ENCODE results near the gene LRRC7.

Gene LRRC7

DNA sequence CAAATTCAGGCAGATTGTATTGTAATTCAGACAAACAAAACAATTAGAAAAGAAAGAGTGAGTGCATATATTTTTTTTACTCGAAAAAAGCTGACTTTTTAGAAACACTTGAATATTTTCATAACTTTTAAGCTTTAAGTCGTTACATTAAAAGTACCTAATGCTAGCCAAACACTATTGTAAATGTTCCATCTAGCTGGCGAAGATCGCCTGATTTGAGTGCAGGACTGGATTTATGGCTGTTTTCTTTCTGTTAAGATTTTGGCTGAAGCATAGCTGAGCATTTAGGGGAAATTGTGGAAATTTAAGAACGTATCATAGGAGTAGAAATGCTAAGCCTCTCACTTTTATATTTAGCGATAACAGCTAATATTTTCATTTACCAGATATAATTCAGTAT lies 24.6 kb downstream of the LRRC7 start:
- no peak for DNase-seq

DNA sequence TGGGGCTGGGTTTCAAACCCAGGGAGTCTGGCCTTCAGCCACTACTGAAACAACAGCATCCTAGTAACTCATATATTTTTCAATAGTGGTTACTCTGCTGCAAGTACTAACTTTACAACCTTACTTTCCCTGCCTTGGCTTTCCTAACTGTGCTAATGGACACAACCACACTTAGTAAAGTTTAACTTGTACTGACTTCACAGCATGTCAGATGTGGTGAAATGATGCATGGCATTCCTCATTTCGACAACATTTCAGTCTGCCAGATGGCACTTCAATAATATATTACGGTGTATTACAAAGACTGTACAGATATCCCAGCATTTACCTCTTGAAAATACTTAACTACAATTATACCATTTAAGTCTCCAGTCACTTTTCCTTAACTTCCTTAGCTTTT lies 27.8 kb downstream of the LRRC7 start:
- DNase-seq, result no peak

DNA sequence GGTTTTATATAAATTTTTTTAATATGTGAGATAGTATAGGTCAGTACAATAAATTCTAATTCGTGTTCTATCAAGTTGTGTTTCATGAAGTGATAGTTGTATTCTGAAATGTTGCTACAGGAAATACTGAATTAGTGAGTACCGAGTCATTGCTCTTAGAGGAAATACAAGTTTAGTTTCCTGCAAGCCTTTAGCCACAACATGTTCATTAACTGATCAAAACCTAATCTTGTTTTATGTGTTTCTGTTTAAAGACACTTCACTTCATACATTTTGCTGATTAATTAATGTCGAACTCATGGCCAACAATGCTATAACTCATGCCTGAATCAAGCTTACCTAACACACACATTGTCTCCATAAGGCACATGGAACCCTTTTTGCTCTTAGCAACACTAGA lies 43.6 kb downstream of the LRRC7 start:
- DNase-seq, result no peak

DNA sequence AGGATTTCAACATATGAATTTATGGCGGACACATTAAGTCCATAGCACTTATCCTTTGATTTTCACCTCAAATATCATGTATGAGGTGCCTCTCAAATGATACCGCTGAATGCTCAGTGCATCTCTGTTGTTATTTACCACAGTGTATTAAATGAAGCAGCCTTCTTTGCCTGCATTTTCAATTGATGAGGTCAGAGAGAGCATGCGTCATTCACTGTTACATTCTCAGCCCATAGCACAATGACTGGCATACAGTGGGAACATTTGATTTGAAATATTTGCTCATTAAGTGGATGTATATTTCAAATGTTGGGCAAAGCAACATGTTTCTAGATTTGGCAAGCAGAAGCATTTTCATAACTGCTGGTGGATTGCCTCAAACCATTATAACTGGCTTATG lies 45.7 kb downstream of the LRRC7 start:
- DNase-seq, result no peak

DNA sequence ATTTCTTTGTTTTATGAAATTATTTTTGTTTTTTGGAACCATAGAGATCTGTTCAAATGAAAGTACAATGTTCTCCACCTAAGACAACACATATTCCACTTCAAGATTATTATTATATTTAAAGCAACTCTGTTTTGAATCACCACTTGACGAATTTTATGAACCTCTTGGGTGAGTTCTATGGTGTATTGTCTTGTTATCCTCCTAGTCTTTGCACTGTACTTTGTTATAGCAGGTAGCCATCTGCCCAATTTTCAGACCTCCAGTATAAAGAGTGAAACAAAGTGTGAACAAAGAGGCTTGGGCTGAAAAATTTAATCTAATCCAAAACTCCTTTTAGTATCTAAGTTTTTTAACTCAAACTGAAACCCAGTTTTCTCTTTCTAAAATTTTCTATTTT lies 71.0 kb downstream of the LRRC7 start:
- DNase-seq, result no peak

DNA sequence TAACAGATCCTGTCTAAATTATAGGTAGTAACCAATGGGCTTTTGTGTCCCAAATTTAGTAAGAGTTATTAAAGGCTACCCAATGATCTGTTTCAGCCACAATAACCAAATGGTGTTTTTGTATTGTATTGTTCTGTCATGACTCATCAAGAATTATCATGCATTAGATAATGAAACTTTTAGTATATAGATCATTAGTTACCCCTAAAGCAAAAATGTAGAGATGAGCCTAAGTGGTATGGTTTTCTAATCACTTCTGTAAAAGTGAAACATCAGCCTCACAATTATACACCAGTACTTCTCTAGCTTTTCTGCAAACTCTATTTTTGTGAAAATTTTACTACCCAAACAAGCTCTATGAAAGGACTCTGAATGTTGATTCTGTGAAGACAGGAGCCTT lies 71.4 kb downstream of the LRRC7 start:
- no peak for DNase-seq

DNA sequence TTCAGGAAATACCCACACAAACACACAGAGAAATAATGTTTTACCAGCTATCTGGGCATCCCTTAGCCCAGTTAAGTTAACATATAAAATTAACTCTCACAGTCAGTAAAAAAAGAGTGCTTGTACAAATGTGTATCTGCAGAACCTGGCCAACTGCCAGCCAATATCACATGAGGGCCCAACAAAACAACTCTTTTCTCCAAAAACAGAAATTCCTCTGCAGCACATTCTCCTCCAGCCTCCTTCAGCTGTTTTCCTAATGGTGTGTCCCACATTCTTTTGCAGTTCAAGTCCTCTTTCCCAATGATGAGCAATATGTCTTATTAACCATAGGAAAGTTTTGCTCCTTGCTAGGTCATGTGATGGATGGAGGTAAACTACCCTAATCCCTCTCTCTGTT lies 75.5 kb downstream of the LRRC7 start:
- DNase-seq, result no peak

DNA sequence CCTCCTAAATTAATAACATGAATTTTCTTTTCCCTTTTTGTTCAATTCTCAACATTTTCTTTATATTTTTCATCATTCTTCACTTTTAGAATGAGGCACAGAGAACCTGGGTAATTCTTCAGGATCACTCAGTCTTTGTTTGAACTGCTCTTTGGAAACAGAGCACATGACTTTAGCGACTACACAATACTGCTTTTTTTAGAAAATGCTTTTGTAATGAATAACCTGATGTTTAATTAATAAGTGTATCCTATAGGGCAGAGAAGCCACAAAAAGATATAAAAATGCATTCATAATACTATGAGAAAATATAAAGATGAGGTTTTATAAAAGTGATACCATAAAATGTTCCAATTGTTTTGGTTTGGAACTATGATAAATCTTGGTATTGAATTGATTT lies 77.8 kb downstream of the LRRC7 start:
- DNase-seq, result no peak

DNA sequence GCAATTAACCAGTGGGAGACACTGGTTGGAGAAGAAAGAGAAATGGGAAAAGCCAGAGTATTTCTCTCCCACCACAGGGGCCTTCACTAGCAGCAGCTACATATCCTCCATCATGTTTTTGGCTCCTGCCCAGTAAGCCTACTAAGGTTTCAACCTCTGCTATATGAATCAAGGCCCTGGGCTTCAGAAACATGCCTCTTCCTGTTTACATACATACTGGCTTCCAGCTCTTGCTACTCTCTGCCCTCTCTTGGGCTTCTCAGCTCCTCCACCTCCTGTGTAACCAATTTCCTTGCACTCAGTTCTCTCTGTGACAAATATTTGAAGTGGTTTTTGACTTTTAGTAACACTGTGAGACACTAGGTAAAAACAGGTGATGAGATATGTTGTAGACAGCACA lies 80.8 kb downstream of the LRRC7 start:
- DNase-seq, result no peak

DNA sequence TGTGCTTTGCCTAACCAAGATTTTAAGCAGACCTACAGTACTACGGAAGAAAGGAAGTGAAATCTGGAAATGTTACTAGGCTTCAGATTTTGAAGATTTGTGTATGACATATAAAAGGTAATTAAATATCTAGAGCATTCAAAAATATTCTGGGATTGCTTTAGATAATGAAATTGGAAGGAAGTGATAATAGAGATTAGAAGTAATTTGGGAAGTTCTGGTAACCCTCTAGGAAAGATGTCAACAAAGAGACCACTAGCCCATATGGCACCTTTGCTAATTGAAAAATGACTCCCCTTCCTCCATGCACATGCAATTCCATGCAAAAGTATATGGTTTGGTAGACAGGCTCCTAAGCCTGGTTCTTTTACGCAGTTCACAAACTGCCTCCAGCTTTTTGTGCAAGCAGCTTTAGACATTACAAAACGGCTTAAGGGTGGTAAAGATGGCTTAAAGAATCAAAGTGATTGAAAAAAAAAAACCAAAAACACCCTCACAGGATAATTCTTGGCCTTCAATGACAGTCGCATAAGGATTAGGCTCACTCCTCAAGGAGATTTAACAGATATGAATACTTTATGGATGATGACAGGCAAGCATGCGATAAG lies 81.8 kb downstream of the LRRC7 start:
- DNase-seq, result no peak

DNA sequence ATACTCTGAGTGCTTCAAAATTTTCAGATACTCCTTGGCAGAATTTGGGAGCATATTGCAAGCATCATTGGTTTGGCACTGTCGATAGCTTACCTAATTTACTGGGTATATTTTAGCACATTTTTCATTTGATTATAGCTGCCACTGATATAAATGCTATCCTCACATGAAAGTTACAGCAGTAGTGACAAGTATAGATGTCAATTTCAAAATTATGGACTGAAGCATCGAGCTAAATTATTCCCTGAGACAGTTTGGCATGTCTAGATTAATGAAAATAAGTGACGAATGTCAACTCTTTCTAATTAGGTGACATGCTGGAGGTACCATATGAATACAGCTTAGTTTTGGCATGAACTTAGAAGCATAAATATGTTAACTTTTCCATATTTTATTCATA lies 83.1 kb downstream of the LRRC7 start:
- no peak for DNase-seq

DNA sequence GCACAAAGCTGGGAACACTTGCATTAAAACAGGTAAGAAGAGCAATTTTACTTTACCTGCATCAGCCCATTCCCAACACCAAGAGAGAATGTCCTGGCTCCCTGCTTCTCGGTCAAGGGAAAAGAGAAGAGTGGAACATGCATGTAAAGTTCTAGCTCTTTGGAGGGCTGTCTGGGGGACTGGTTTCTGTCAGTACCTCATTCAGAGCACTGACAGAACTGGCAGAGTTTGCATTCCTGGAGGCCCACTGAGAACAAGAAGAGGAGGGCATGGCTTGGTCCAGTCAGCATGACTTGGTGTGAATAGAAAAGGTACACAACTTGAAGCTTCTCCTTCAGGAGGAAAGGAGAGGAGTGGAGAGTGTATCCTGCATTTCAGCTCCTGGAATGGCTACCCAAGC lies 83.9 kb downstream of the LRRC7 start:
- DNase-seq, result no peak

DNA sequence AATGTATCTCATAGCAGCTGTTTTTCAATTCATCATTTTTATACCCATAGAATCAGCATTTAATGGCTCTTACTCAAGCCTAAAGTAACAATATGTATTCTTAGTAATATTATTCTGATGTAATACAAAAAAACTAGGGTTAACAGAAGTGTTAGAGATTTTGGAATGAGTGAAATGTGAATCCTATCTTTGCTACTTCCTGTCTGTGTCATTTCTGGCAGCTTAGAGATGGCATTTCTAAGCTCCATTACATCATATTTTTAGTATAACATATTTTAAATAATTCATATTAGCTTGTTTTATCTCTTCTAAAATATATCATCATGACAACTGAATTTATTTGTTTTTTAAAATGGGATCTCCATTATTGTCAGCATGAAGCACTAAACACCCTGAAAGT lies 90.2 kb downstream of the LRRC7 start:
- no peak for DNase-seq

DNA sequence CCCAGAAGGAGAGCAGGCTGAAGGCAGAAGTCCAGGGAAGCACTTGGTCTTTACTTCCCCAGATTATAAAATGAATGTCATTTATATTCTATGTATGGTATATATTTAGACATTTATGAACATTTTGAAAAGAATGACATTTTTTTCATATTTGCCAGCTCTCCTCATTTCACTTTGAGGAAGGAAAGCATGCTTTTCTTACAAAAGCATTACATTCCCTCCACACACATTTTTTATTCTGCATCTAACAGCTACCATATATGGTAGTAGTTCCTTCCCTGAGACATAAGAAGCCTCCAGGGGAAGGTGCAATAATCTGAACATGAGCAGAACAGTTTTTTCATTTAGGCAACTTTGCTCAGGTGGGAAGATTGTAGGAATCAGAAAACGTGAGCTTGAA lies 94.0 kb downstream of the LRRC7 start:
- DNase-seq, result no peak

DNA sequence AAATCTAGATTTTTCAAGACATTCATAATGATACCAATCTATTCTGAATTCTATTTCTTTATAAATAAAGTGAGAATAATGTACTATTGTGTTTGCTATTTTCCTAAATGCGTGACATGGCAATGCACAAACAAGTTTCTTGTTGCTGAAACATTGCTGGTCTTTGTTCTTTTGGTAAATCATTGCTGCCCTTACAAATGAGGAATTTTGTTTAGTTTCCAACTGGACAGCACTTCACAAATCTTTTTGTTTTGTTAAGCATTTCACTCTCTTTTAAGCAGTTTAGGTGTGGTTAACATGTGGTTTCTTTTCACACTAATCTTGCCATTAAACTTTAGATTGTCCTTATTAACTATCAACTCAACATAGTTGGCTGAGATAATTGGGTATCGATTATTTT lies 94.6 kb downstream of the LRRC7 start:
- DNase-seq, result no peak

DNA sequence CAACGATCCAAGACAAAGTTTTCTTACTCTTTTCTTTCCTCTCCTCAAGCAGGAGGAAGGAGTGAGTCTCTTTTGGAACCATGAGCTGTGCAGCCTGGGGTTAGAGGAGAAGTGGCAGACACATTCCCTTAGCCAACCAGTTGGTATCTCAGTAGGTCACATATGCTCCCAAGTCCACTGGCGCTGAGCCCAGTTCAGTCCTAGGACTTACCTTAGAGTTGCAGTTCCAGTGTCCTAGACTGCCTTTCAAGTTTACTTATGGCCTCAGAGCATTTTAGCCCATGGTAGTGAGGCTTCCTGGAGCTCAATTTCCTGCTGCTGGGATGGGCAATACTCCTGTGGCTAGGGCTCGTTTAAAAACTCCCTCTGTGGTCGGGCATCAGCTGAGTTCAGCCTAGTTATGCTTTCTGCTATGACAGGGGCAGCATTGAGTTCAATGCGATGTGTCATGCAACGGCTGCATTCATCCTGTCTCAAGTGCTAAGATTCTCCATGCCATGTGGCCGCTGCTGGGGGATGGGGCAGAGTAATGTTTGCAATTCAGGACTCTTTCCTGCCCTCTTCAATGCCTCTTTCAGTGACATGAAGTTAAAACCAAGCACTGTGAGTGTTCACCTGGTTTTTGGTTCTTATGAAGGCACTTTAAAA lies 103.8 kb downstream of the LRRC7 start:
- DNase-seq, result no peak

DNA sequence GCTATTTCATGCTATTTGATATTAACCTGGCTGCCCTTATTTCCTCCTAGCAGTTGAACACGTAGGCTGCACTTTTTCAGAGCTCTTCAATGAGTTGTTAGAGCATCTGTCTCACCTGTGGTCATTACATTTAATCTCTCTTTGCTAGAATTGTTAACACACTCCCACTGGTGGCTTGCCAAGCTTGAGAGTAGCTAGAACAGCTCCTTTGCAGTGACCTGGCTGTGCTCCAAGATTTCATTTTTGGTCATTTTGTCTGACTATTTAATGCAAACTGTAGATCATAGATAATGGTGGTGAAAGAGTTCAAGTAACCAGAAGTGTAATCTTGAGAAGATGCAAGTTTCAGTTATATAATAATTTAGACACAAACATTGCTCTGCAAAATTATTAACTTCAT lies 105.6 kb downstream of the LRRC7 start:
- DNase-seq, result no peak

DNA sequence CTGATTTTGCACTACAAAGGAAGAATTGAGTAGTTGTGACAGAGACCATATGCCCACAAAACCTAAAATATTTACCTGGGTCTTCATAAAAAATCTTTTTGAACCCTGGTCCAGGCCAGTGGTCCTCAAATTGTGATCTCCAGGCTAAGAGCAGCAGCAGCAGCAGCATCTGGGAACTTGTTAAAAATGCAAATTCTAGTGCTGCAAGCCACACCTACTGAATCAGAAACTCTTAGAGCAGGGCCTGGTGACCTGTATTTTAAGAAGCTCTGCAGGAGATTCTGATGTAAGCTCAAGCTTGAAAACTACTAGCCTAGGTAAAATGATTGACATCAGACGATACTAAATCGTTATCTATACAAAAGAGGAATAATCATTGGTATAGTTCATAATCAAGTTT lies 112.2 kb downstream of the LRRC7 start:
- DNase-seq, result no peak

DNA sequence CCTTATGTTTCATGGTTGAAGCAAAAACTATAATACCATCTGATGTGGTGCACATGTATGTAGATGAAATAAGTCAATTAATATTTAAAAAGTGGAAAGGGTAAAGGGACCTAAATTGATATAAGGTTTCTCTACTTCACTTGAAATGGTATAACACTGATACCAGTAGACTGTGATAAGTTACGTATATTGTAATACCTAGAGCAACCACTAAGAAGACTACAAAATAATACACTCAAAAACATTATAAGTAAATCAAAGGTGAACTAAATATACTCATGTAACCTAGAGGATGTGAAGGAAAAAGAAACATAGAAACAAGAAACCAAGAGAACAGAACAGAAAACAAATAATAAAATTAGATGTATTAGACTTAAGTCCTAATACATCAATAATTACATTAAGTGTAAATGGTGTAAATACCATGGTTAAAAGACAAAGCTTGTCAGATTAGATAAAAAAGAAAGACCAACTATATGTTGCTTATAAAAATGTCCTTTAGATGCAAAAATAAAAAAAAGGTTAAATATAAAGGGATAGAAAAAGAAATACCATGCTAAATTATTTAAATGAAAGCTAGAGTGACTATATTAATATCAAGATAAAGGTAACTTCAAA lies 118.8 kb downstream of the LRRC7 start:
- DNase-seq, result no peak

DNA sequence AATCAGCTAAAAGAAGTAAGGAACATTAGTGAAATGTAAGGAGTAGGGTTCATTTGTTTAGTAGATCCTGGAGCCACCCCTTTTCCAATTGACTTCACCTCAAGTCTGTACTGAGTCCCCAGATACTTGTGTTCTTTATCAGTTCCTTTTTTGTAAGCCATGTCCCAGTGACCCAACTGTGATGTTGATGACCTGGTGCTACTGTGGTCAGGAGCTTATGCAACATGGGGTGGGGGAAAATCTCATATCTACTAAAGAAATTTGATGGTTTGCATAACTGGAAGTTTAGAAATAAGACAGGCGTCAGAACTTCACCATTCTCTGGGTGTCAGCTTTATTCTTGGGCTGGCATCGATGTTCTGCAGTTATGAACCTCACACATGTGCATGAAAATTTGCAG lies 120.5 kb downstream of the LRRC7 start:
- DNase-seq, result no peak

DNA sequence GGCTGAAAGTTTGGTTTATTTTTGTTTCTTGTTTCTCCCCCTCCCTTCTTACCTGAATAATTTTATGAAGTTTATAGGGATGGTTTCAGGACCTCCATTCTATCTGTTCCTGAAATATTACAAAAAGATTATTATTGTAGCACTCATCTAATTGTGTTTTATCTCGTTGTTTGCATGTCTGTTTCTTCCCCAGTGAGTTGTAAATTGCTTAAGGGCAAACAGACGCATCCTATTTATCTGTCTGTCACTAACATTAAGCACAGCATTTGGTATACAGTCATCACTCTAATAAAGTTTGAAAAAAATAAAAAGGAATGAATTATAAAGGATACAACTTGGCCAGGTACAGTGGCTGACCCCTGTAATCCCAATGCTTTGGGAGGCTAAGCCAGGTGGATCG lies 123.5 kb downstream of the LRRC7 start:
- no peak for DNase-seq

DNA sequence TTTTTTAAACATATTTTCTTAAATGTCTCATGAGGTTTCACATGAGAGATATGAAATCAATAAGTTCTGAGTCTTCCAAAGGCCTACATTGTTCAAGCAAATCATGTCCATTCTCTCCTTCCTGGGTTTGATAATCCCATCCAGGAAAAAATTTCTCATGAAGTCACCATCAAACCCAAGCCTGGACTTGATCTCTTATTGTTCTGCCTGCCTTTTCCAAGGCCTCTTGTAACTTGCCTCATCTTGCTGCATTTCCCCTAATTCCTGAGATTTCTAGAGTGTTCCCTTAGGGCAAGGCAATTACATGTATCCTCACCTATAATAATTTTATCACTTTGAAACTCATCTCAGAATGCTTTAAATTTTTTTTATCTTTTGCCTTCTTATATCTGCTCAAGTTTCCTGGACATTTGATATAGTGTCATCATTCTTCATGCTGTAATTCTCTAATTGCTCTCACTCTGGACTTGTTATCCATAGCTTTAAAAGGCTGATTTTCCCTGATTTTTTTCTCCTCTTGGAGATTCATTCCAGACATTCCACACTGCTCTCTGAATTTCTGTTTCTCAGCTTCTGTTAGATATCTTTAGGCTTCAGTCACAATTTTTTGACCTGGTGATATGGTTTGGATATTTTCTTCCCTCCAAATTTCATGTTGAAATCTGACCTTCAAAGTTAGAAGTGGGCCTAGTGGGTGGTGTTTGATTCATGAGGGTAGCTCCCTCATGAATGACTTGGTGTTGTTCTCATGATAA lies 126.4 kb downstream of the LRRC7 start:
- DNase-seq, result no peak

DNA sequence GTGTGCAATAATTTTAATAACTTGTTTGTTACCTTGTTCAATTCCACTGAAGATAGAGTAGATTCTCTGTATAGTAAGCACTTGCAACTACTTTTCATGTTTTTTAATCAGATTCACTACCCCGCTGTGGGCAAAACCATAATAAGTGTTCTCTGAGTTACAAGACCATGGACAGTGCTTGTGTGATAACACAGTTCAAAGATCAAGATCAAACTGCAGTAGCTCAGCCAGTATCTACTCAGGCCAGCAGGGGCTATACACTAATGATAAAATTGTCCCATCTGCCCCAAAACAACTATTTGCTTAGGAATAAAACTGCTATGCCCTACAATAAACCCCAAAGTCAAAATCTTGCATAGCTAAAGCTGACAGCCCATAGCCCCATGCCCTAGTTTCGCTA lies 129.6 kb downstream of the LRRC7 start:
- no peak for DNase-seq

DNA sequence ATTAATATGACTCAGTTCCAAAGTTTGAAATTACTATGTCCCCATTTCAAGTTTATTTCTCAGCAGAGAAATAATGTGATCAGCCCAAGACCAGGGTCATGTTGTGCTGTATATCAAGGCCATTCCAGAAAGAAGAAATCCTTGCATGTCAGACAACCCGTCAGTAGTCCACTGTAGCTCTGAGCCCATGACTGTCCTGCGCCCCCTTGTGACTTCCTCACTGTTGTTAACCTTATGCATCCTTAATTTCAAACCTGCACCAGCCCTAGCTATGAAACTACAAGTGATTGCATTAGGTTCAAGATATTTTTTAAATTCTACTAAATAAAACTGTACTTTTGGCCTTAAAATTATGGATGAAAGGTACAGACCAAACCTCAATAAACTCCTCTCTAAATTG lies 133.0 kb downstream of the LRRC7 start:
- no peak for DNase-seq

All from CD4-positive, alpha-beta T cell treated with Interleukin-10 for 1 hour (primary cell).